ENCODE results near the gene TIMM22. TPM values are rescaled to one million over a fixed set of nuclear protein-coding genes. Genes with fewer than 3 reads are reported as not detected.
A peak's percentile ranks its signal among the peaks of the same experiment; 100 is the strongest.

The TIMM22 gene
- total and polyA plus RNA-seq, 7 donors: 8.0 to 27.2 (median 14.9) TPM

GRCh38 chr17:965311-965989, 31.5 kb upstream of the TIMM22 start:
- DNase-seq (no peak), ATAC-seq (peak in 2 of 4 donors; percentile 58 to 62)
- Histone ChIP-seq H3K36me3 (ENCODE audit: insufficient read depth in 1 of 2, low read depth in 1 of 2) (peaks cover 0 to 3% of the 10 kb centered on the region in 2 donors), H3K4me1 (peaks cover 32% of the 10 kb centered on the region), H3K27me3 (ENCODE audit: insufficient read depth in 3 of 3, low read length in 2 of 3) (no peaks in the 10 kb centered on the region), H3K9me3 (no peaks in the 10 kb centered on the region), H3K4me3 (no peak overlapping the region), H3K27ac (peak overlapping the region; percentile 50)
- 72 to 85% (median 76%) methylated on average over 12 of the region's 12 CpGs for WGBS, 3 donors
- no peak for TF ChIP-seq CTCF (IDR thresholded peaks at IDR 0.05)
- intact Hi-C loops (cut with DNase I): no loop called here

DNA sequence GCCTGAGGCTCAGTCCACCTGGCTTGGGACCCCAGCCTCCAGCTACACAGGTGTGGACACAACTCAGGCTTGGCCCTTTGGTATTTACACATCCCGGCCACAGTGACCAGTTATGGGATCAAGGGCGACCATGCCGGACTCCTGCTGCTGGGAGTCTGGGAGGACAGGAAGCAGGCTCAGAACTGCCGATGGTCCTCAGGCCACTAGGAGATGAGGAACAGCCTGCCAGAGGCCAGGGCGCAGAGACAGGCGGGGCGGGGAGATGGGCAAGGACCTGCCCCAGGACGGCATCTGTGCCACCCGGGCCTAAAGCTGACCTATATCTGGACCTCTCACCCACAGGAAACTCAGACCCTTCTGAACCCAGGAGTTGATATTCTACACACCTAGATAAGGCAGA, 29.8 kb upstream of the TIMM22 start:
- H3K27ac ChIP-seq: no peak overlapping the region
- TF ChIP-seq CTCF (IDR thresholded peaks at IDR 0.05): no peak
- WGBS, 3 donors: 92 to 97% (median 95%) methylated on average over 8 to 9 of the region's 9 CpGs
- peaks cover 0 to 3% of the 10 kb centered on the region in 2 donors for H3K36me3 ChIP-seq (ENCODE audit: insufficient read depth in 1 of 2, low read depth in 1 of 2)
- H3K4me1 ChIP-seq: peaks cover 33% of the 10 kb centered on the region
- ATAC-seq (peak in 1 of 4 donors; percentile 27), DNase-seq (no peak)
- intact Hi-C loops (cut with DNase I): no loop called here
- no peaks in the 10 kb centered on the region for H3K27me3 ChIP-seq (ENCODE audit: insufficient read depth in 3 of 3, low read length in 2 of 3)
- H3K9me3 ChIP-seq: no peaks in the 10 kb centered on the region
- no peak overlapping the region for H3K4me3 ChIP-seq

GRCh38 chr17:968812-969730, 27.9 kb upstream of the TIMM22 start:
- peaks cover 0 to 3% of the 10 kb centered on the region in 2 donors for H3K36me3 ChIP-seq (ENCODE audit: insufficient read depth in 1 of 2, low read depth in 1 of 2)
- TF ChIP-seq CTCF (IDR thresholded peaks at IDR 0.05): no peak
- H3K27me3 ChIP-seq (ENCODE audit: insufficient read depth in 3 of 3, low read length in 2 of 3): no peaks in the 10 kb centered on the region
- peak overlapping the region; percentile 67 for H3K27ac ChIP-seq
- ATAC-seq (no peak), DNase-seq (no peak)
- peaks cover 32% of the 10 kb centered on the region for H3K4me1 ChIP-seq
- WGBS, 3 donors: 50 to 69% (median 59%) methylated on average over 24 of the region's 24 CpGs
- peak overlapping the region; percentile 42 for H3K4me3 ChIP-seq
- intact Hi-C loops (cut with DNase I): no loop called here
- H3K9me3 ChIP-seq: no peaks in the 10 kb centered on the region

DNA sequence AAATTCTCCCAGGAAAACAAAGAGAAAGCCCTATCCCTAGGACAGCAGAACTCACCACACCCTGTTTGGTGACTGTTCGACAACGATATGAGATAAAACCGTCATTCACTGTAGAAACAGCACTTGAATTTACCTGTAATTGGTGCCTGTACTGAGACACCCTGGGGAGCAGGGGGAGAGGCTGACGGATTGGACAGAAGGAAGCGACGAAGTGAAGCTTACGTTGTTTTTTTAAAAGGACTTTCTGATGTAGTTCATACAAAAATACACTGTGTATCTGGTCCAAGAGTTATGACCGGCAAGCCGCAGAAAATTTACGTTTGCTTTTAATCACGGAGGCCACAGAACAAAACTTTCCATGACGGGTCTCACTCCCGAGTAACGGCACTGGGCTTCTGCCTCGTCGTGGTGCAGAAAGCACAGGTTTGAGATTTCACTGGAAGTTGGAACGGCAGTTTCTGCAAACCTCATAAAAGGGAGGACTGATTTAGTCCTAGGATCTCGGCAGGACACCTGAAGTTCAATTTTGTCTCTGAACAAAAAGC, 27.0 kb upstream of the TIMM22 start:
- no peak for TF ChIP-seq CTCF (IDR thresholded peaks at IDR 0.05)
- Histone ChIP-seq H3K4me3 (peak overlapping the region; percentile 42), H3K36me3 (ENCODE audit: insufficient read depth in 1 of 2, low read depth in 1 of 2) (peaks cover 0 to 3% of the 10 kb centered on the region in 2 donors), H3K4me1 (peaks cover 23% of the 10 kb centered on the region), H3K9me3 (no peaks in the 10 kb centered on the region), H3K27ac (peak overlapping the region; percentile 67), H3K27me3 (ENCODE audit: insufficient read depth in 3 of 3, low read length in 2 of 3) (no peaks in the 10 kb centered on the region)
- intact Hi-C loops (cut with DNase I): no loop called here
- 23 to 57% (median 27%) methylated on average over 18 of the region's 18 CpGs for WGBS, 3 donors
- DNase-seq: no peak
- ATAC-seq: peak; percentile 14 to 51 (median 30)
